Measurements from ENCODE around the gene SMCHD1.

- TF ChIP-seq CTCF (IDR thresholded peaks at IDR 0.05) (no peak), POLR2A (IDR thresholded peaks at IDR 0.05) (no peak)
Measured at GRCh38 chr18:2651981-2652380, 3.5 kb upstream of the SMCHD1 start.

All from uterus (tissue), 2 donors.